Cardiac muscle cell (in vitro differentiated cells and primary cell): ENCODE data around the gene TSPO. TPM values are rescaled to one million over a fixed set of nuclear protein-coding genes. Genes with fewer than 3 reads are reported as not detected.

Source experiments
- DNase-seq, 2 donors: peaks; one replicate each; pipeline versions ENCODE4 v3.0.0 to v3.0.0-alpha.2; 2010 to 2017; ENCODE audit warnings: low read depth in 1 of 2, low spot score in 1 of 2
- H3K27ac ChIP-seq: fragments of 200-600 bp; sonication (generic); 2 replicates; pipeline ENCODE4 v1.5.1; 2016
- H3K27me3 ChIP-seq: fragments of 200-600 bp; sonication (generic); 2 replicates; pipeline ENCODE4 v1.6.0; 2016; ENCODE audit warnings: control low read depth
- H3K36me3 ChIP-seq: fragments of 200-600 bp; sonication (generic); 2 replicates; pipeline ENCODE4 v1.5.1; 2016; ENCODE audit warnings: control low read depth
- H3K4me1 ChIP-seq: fragments of 200-600 bp; sonication (generic); 2 replicates; pipeline ENCODE4 v1.8.1; 2017; ENCODE audit warnings: low read depth, mild to moderate bottlenecking, mixed run types
- H3K4me3 ChIP-seq: fragments of 200-600 bp; sonication (generic); 2 replicates; pipeline ENCODE4 v1.5.1; 2016; ENCODE audit warnings: mild to moderate bottlenecking
- H3K9me3 ChIP-seq: fragments of 200-600 bp; sonication (generic); 2 replicates; pipeline ENCODE4 v1.5.1; 2017; ENCODE audit warnings: low read depth, mild to moderate bottlenecking, control low read depth
- CTCF ChIP-seq: IDR thresholded peaks from 2 replicates; pipeline ENCODE4 v1.5.1; 2012; ENCODE audit warnings: low read depth, mild to moderate bottlenecking, low read length
- polyA plus RNA-seq: library from polyadenylated mRNA; unstranded; fragments of >200 nt; fragmentation: Nextera tagmentation; extraction: Ambion mirVana; gene quantifications from 2 replicates; pipeline ENCODE4 v1.2.1, GENCODE V29; 2016
- total RNA-seq: library from RNA; depleted of rRNA; stranded (reverse); fragments of >200 nt; gene quantifications from 2 replicates; pipeline ENCODE4 v1.2.3, GENCODE V29; 2016

The TSPO gene
- total and polyA plus RNA-seq, 2 experiments from 2014 or later: 20.3 to 59.0 TPM

- H3K9me3 ChIP-seq: no peaks in the 10 kb centered on the region
- no peak overlapping the region for H3K4me3 ChIP-seq
- no peak for TF ChIP-seq CTCF
- H3K4me1 ChIP-seq: no peaks in the 10 kb centered on the region
- no peak overlapping the region for H3K27ac ChIP-seq
- H3K36me3 ChIP-seq: peaks cover 11% of the 10 kb centered on the region
- no peaks in the 10 kb centered on the region for H3K27me3 ChIP-seq
- no peak for DNase-seq
Measured at GRCh38 chr22:43170131-43170480, 18.7 kb downstream of the TSPO start.

GRCh38 chr22:43171019-43171491, 19.7 kb downstream of the TSPO start:
- Histone ChIP-seq H3K4me1 (no peaks in the 10 kb centered on the region), H3K9me3 (no peaks in the 10 kb centered on the region), H3K27me3 (no peaks in the 10 kb centered on the region), H3K36me3 (peaks cover 11% of the 10 kb centered on the region), H3K4me3 (no peak overlapping the region), H3K27ac (no peak overlapping the region)
- no peak for DNase-seq
- no peak for TF ChIP-seq CTCF

- no peak for TF ChIP-seq CTCF
- H3K36me3 ChIP-seq: peaks cover 11% of the 10 kb centered on the region
- H3K27ac ChIP-seq: no peak overlapping the region
- H3K27me3 ChIP-seq: no peaks in the 10 kb centered on the region
- no peak for DNase-seq
- H3K4me3 ChIP-seq: no peak overlapping the region
- H3K9me3 ChIP-seq: no peaks in the 10 kb centered on the region
- H3K4me1 ChIP-seq: no peaks in the 10 kb centered on the region
Measured at GRCh38 chr22:43171607-43172006, 20.2 kb downstream of the TSPO start.

- Histone ChIP-seq H3K27ac (no peak overlapping the region), H3K4me3 (no peak overlapping the region), H3K36me3 (peaks cover 11% of the 10 kb centered on the region), H3K4me1 (no peaks in the 10 kb centered on the region), H3K9me3 (no peaks in the 10 kb centered on the region), H3K27me3 (no peaks in the 10 kb centered on the region)
- no peak for TF ChIP-seq CTCF
- no peak for DNase-seq
Measured at GRCh38 chr22:43172191-43172590, 20.8 kb downstream of the TSPO start.

GRCh38 chr22:43173566-43173965, 22.2 kb downstream of the TSPO start:
- Histone ChIP-seq H3K4me3 (no peak overlapping the region), H3K9me3 (no peaks in the 10 kb centered on the region), H3K27me3 (no peaks in the 10 kb centered on the region), H3K36me3 (peaks cover 8% of the 10 kb centered on the region), H3K27ac (no peak overlapping the region), H3K4me1 (no peaks in the 10 kb centered on the region)
- TF ChIP-seq CTCF: no peak
- no peak for DNase-seq
